SK-N-SH (cell line): ENCODE measurements around the gene DNAJC25. TPM values are rescaled to one million over a fixed set of nuclear protein-coding genes. Genes with fewer than 3 reads are reported as not detected.

Experiments used
- CTCF ChIA-PET: fragments of 300-600, 350-600 bp; formaldehyde crosslinking; extraction: SDS; loops from one replicate; lab custom pipeline; 2021; lab: Yijun Ruan, JAX
- POLR2A ChIA-PET: fragments of 350-600 bp; sonication (Branson Sonifier 250); formaldehyde crosslinking; extraction: SDS; loops from one replicate; lab custom pipeline; 2020; ENCODE audit warnings: antibody characterized with exemption, inconsistent platforms; lab: Yijun Ruan, JAX
- DNase-seq: peaks from one replicate; pipeline ENCODE4 v3.0.0; 2012
- H2AFZ ChIP-seq: fragments of 200-600 bp; sonication (generic); 2 replicates; pipeline ENCODE4 v1.8.1; 2016; ENCODE audit warnings: antibody characterized with exemption, mild to moderate bottlenecking, low read depth
- H3F3A ChIP-seq: fragments of 200-600 bp; sonication (generic); replicated peaks from 2 replicates; pipeline ENCODE3; 2016; ENCODE audit warnings: antibody characterized with exemption, mild to moderate bottlenecking; ENCODE audit not compliant: insufficient read depth
- H3K27ac ChIP-seq, 2 experiments: fragments of 200-500 bp in 1 of 2; fragments of 200-600 bp in 1 of 2; sonication (Bioruptor generic) in 1 of 2; sonication (generic), shearing (Covaris generic) in 1 of 2; 2 replicates each; pipeline versions ENCODE4 v1.5.1 to v1.6.1; 2014 to 2016; ENCODE audit warnings: low read depth in 2 of 2, inconsistent platforms in 1 of 2, low read length in 1 of 2, mild to moderate bottlenecking in 1 of 2, mixed read lengths in 1 of 2
- H3K27me3 ChIP-seq: fragments of 200-600 bp; sonication (generic), shearing (Covaris generic); 2 replicates; pipeline ENCODE4 v1.6.1; 2016; ENCODE audit warnings: mixed run types; ENCODE audit not compliant: insufficient read depth
- H3K36me3 ChIP-seq, 2 experiments: fragments of 200-500 bp in 1 of 2; fragments of 200-600 bp in 1 of 2; sonication (Bioruptor generic) in 1 of 2; sonication (generic) in 1 of 2; replicated peaks in 1 of 2; 2 replicates each; pipeline versions ENCODE3 to v1.5.1; 2014 to 2016; ENCODE audit warnings: low read length in 1 of 2, mild to moderate bottlenecking in 1 of 2; ENCODE audit not compliant: insufficient read depth in 2 of 2, control insufficient read depth in 1 of 2
- H3K4me1 ChIP-seq, 2 experiments: fragments of 200-500 bp in 1 of 2; fragments of 200-600 bp in 1 of 2; sonication (Bioruptor generic) in 1 of 2; sonication (generic), shearing (Covaris generic) in 1 of 2; 2 replicates each; pipeline versions ENCODE4 v1.5.1 to v1.6.1; 2014 to 2016; ENCODE audit warnings: low read depth in 1 of 2, low read length in 1 of 2, mixed run types in 1 of 2; ENCODE audit not compliant: insufficient read depth in 2 of 2, control insufficient read depth in 1 of 2
- H3K4me2 ChIP-seq: fragments of 200-600 bp; sonication (generic), shearing (Covaris generic); 2 replicates; pipeline ENCODE4 v1.6.1; 2017; ENCODE audit warnings: mixed run types
- H3K4me3 ChIP-seq, 2 experiments: fragments of 200-500 bp in 1 of 2; fragments of 200-600 bp in 1 of 2; sonication (Bioruptor generic) in 1 of 2; sonication (generic), shearing (Covaris generic) in 1 of 2; 2 replicates each; pipeline versions ENCODE4 v1.5.1 to v1.8.1; 2014 to 2016; ENCODE audit warnings: low read depth in 2 of 2, inconsistent platforms in 1 of 2, low read length in 1 of 2, mild to moderate bottlenecking in 1 of 2, mixed read lengths in 1 of 2, moderate library complexity in 1 of 2
- H3K79me2 ChIP-seq: fragments of 200-600 bp; sonication (generic); 2 replicates; pipeline ENCODE4 v1.8.1; 2017; ENCODE audit warnings: mild to moderate bottlenecking; ENCODE audit not compliant: insufficient read depth
- H3K9ac ChIP-seq: fragments of 200-600 bp; sonication (generic); 2 replicates; pipeline ENCODE4 v1.6.1; 2017; ENCODE audit warnings: mixed run types
- H3K9me2 ChIP-seq: fragments of 200-600 bp; sonication (generic); 2 replicates; pipeline ENCODE4 v1.6.1; 2017; ENCODE audit warnings: mixed run types
- H3K9me3 ChIP-seq: fragments of 200-600 bp; sonication (generic); 2 replicates; pipeline ENCODE4 v1.6.1; 2017; ENCODE audit warnings: mixed run types, mild to moderate bottlenecking, moderate library complexity
- H4K20me1 ChIP-seq: fragments of 200-600 bp; sonication (generic); 2 replicates; pipeline ENCODE4 v1.6.1; 2017; ENCODE audit warnings: mild to moderate bottlenecking, mixed run types; ENCODE audit not compliant: insufficient read depth
- EP300 ChIP-seq, 2 experiments: IDR thresholded peaks; 2 replicates each; pipeline versions ENCODE4 v1.4.0 to v1.6.1; 2012; ENCODE audit warnings: borderline replicate concordance in 1 of 2, low read depth in 1 of 2, low read length in 1 of 2
- NFIC ChIP-seq: IDR thresholded peaks from 2 replicates; pipeline ENCODE4 v1.4.0; 2012; ENCODE audit warnings: borderline replicate concordance
- NRF1 ChIP-seq: IDR thresholded peaks from 2 replicates; pipeline ENCODE4 v1.6.1; 2012; ENCODE audit warnings: low read depth, mild to moderate bottlenecking, low read length
- RFX5 ChIP-seq: IDR thresholded peaks from 2 replicates; pipeline ENCODE4 v1.6.1; 2012; ENCODE audit warnings: mild to moderate bottlenecking, improper control_type of control experiment, low read length
- RXRA ChIP-seq: IDR thresholded peaks from 2 replicates; pipeline ENCODE4 v1.4.0; 2012; ENCODE audit warnings: low read depth, mild to moderate bottlenecking, borderline replicate concordance
- SIN3A ChIP-seq: IDR thresholded peaks from 2 replicates; pipeline ENCODE4 v1.6.1; 2012; ENCODE audit warnings: low read depth, mild to moderate bottlenecking, low read length, moderate library complexity, borderline replicate concordance
- SMC3 ChIP-seq: IDR thresholded peaks from 2 replicates; pipeline ENCODE4 v1.6.1; 2012; ENCODE audit warnings: low read depth, low read length, improper control_type of control experiment
- WGBS: methylation state at CpG from one replicate; pipeline ENCODE4 v1.1.6; 2017; ENCODE audit warnings: low lambda C conversion rate; 5-methylcytosine and 5-hydroxymethylcytosine counted together
- polyA plus RNA-seq, 3 experiments: library from polyadenylated mRNA; depleted of rRNA; stranded (reverse); fragments of >200 nt; gene quantifications; 2 replicates each; pipeline ENCODE4 v1.2.3, GENCODE V29; 2012
- TF ChIP-seq, protein P1 (sequence below): IDR thresholded peaks from 2 replicates; pipeline ENCODE4; 2012
- TF ChIP-seq, protein P2 (sequence below): fragments of 150-350 bp; IDR thresholded peaks from 2 replicates; pipeline ENCODE4 v1.6.1; 2016; ENCODE audit warnings: mild to moderate bottlenecking, low read depth, low read length
- TF ChIP-seq, protein P3 (sequence below): IDR thresholded peaks from 2 replicates; pipeline ENCODE4 v1.4.0; 2012; ENCODE audit warnings: low read depth

The DNAJC25 gene
- polyA plus RNA-seq, 1 of the 3 experiments (the other 2 are of a cell fraction), result 3.3 TPM

DNA sequence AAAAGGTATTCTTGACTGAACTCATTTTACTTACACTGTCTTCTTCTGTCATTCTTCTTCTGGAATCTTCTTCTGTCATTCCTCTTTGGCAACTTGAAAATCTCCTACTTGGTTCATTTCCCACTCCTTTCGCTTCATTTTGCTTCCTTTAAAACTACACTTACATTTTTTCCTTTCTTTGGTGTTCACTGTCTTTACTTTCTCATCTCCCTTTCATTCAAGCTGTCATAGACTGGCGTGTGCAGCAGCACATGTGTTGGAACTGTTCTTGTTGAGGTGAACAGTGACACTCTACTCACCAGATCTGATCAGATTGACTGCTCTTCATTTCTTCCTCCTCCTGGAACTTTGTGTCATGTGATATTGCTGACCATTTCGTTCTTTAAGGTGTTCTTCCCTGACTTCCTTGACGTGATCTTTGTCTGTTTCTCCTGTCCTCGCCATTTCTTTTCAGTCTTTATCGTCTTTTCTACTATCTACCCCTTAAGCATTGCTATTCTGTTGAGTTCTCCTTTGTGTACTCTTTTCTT is 6.4 kb downstream of the DNAJC25 start (continued):
- TF ChIP-seq, protein P1, sequence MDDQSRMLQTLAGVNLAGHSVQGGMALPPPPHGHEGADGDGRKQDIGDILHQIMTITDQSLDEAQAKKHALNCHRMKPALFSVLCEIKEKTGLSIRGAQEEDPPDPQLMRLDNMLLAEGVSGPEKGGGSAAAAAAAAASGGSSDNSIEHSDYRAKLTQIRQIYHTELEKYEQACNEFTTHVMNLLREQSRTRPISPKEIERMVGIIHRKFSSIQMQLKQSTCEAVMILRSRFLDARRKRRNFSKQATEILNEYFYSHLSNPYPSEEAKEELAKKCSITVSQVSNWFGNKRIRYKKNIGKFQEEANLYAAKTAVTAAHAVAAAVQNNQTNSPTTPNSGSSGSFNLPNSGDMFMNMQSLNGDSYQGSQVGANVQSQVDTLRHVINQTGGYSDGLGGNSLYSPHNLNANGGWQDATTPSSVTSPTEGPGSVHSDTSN, result no peak
- TF ChIP-seq SMC3 (no peak), NFIC (no peak)

DNA sequence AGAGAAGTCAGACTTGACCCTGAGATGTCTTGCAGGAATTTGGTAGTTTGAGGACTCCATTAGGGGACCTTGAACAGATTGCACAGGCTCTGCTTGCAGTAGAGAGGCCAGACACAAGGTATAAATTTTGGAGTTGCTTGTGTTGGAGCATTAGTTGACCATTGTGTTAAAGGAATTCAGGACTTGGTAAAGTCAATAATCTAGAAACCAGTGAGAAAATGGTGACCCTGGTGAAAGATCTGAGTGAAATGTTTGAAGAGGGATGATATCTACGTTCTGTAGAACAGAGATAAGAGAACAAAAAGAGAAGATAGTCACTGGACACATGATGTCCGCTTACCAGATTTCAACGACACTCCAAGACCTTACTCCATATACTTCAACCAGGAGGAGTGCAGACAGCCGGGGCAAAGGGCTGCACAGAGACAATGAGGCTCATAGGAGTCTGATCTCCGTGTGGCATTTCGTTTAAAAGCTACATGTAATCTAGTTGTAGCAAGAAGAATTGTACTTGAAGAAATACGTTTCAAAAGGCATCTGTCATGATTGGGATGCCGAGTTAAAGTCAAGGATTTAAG is 13.2 kb downstream of the DNAJC25 start:
- ChIA-PET POLR2A (no interaction called here), CTCF (no interaction called here)
- peaks cover 12% of the 10 kb centered on the region for H4K20me1 ChIP-seq
- H3K9me2 ChIP-seq, result no peaks in the 10 kb centered on the region
- H3K4me2 ChIP-seq, result no peak overlapping the region
- H3F3A ChIP-seq, result peaks cover 9% of the 10 kb centered on the region
- no peaks in the 10 kb centered on the region for H3K9me3 ChIP-seq
- TF ChIP-seq SIN3A (no peak), EP300 (IDR thresholded peaks at IDR 0.05; ENCODE audit: borderline replicate concordance in 1 of 2, low read depth in 1 of 2, low read length in 1 of 2) (no peak), RXRA (no peak), NFIC (no peak), NRF1 (no peak)
- TF ChIP-seq, protein P2, sequence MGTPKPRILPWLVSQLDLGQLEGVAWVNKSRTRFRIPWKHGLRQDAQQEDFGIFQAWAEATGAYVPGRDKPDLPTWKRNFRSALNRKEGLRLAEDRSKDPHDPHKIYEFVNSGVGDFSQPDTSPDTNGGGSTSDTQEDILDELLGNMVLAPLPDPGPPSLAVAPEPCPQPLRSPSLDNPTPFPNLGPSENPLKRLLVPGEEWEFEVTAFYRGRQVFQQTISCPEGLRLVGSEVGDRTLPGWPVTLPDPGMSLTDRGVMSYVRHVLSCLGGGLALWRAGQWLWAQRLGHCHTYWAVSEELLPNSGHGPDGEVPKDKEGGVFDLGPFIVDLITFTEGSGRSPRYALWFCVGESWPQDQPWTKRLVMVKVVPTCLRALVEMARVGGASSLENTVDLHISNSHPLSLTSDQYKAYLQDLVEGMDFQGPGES, result no peak
- TF ChIP-seq, protein P3, sequence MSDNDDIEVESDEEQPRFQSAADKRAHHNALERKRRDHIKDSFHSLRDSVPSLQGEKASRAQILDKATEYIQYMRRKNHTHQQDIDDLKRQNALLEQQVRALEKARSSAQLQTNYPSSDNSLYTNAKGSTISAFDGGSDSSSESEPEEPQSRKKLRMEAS, result no peak
- H3K4me3 ChIP-seq, result no peak overlapping the region
- no peak for DNase-seq
- no peaks in the 10 kb centered on the region for H3K4me1 ChIP-seq
- no peaks in the 10 kb centered on the region for H3K27me3 ChIP-seq
- peaks cover 13 to 30% of the 10 kb centered on the region in 2 experiments for H3K36me3 ChIP-seq
- H3K27ac ChIP-seq, result no peak overlapping the region
- peaks cover 26% of the 10 kb centered on the region for H3K79me2 ChIP-seq
- 93% methylated on average over 8 of the region's 8 CpGs for WGBS
- H2AFZ ChIP-seq, result no peak overlapping the region
- H3K9ac ChIP-seq, result no peak overlapping the region

DNA sequence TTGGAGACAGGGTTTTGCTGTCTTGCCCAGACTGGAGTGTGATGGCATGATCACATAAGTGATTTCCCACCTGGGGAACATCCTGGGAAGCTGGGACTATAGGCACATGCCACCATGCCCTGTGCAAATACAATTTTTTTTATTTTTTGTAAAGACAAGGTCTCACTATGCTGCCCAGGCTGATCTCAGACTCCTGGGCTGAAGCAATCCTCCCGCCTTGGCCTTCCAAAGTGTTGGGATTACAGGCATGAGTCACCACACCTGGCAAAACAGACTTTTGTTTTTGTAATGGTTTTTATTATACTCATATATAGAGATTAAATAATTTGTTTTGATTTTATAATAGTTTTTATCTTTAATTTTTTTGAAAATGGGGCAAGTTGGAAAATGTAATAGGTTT is 14.7 kb downstream of the DNAJC25 start:
- Histone ChIP-seq H3K4me1 (no peaks in the 10 kb centered on the region), H2AFZ (no peak overlapping the region), H3K4me2 (no peak overlapping the region), H3K27ac (no peak overlapping the region), H3K9me3 (no peaks in the 10 kb centered on the region), H3K4me3 (no peak overlapping the region)
- DNase-seq, result no peak
- WGBS, result 77% methylated on average over 1 of the region's 1 CpG
- CTCF ChIA-PET, result interaction anchor here (1.1 kb wide), 1 partner anchor 47 kb away, joined by 3 read pairs; no protein-coding TSS in a partner anchor
- TF ChIP-seq, protein P1, result no peak
- TF ChIP-seq, protein P2, result no peak
- TF ChIP-seq RFX5, result no peak
- TF ChIP-seq, protein P3, result no peak
- TF ChIP-seq, all 33 proteins: peak for 0
- Histone ChIP-seq H3K27me3 (no peaks in the 10 kb centered on the region), H3K79me2 (peaks cover 21% of the 10 kb centered on the region; the same call in 1 of the 2 replicates), H3K36me3 (peaks cover 24 to 43% of the 10 kb centered on the region in 2 experiments), H3K9ac (no peak overlapping the region), H4K20me1 (peaks cover 11% of the 10 kb centered on the region), H3F3A (peaks cover 9% of the 10 kb centered on the region), H3K9me2 (no peaks in the 10 kb centered on the region)
- POLR2A ChIA-PET, result no interaction called here
